ENCODE results near the gene KSR2.

KSR2 gene

DNA sequence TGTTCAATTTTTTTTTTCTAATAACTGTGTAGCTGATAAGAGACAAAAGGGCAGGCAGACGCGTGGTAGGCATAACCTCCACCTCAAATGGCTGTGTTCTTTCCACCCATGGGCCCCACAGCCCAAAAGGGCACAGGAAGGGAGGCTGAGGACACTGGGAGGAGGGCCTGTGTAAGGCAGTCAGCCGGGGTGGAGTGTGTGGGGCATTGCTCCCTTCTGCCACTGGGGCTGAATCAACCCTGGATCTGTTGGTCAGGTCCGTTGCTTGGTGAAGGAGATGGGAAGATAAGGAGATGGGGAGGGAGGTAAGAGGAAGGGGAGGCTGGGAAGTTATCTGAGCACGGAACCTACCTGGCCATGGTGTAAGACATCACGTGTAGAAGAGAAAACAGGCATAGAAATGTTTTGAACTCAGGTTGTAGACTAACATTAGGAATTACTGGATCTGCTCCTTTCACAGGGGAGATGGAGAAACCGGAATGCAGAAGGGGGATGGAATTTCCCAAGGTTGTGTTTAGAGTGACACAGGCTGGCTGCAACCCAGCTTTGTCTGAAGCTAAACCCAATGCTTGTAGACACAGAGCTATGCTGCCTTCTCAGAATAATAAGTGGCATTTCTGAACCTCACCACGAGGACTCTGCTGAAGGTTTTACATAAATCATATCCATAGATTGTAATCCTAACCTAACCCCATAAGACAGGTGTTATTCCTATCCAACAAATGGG lies 468.9 kb downstream of the KSR2 start:
- no peak for DNase-seq (ENCODE audit: low read depth in 2 of 2)

DNA sequence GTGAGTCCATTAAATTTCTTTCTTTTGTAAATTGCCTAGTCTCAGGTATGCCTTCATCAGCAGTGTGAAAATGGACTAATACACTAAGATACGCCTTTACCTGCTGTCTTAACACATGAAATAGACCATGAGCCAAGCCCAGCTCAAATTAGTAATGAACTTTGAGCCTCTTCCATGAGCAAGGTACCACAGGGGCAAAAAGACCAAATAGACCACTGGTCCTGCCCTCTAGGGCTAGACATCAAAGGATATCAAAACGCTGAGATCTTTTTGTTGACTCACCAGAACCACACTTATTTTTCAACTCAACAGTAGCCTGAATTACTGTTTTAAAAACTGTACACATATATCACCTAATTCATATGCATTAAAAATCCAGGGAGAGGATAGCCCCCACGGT lies 469.9 kb downstream of the KSR2 start:
- no peak for DNase-seq (ENCODE audit: low read depth in 2 of 2)

DNA sequence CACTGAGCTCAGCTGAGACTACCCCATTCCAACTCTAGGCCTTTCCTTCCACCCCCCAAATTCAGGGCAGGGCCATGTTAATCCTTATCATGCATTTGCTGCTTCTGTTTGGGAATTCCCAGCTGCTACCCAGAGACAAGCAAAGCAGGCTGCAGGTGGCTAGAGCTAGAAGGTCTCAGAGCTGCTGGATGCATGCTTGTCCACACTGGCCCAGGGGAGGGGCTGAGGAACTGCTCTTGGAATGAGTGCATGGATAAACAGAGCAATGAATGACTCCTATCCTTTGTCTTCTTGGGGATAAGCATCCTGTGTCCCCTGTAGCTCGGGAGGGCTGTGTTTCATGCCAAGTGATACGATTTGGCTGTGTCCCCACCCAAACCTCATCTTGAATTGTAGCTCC lies 470.5 kb downstream of the KSR2 start:
- no peak for DNase-seq (ENCODE audit: low read depth in 2 of 2)

DNA sequence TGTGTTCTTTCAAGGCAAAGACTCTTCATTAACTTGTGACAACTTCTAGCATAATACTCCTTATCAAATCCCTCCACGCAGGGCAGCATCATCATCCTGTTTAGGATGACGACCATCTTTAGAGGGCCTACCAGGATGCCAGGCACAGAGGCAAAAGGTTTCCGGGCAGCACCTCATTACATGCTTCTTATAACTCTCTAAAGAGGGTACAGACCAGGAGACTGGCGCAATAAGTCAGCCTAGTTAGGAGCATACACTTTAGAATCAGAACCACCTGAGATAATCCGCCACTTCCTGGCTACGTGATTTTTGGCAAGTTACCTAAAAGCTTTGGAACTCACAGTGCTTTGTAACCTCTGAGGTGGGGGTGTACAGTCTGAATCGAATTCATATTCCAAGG lies 471.4 kb downstream of the KSR2 start:
- DNase-seq (ENCODE audit: low read depth in 2 of 2) = no peak

DNA sequence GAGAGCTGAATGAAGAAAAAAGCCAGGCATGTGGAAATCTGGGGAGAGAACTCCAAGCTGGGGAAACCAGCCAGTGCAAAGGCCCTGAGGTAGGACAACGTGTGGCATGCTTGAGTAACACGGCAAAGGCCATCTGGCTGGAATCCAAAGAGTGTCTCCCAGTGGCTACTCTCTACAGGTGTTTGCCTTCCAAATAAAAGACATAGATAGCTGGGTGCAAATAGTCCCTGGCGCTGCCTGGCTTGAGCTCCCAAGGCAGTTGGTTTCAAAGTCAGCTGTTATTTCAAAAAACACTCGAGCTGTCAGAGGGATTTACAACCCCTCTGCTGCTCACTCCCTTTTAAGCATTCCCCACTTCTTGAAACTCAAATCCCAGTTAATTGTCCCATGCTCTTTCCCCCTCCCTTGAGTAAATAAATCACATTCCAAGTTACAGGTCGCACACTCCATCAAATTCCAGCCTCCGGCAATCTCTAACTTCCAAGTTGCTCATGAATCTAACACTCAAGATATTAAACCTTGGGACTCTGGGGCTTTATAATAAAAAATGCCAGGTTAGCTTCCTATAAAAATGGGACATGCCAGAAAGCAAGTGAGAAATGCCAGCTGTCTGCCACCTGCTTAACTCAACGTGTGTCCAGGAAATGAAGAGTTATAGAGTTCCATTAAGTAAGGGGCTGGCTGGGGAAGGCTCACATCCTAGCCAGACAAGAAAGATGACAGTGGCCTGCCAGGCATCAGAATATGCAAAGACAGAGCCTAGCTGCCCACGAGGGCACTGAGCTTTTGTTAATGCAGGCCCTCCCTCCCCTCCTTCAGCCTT lies 473.7 kb downstream of the KSR2 start:
- no peak for DNase-seq (ENCODE audit: low read depth in 2 of 2)

DNA sequence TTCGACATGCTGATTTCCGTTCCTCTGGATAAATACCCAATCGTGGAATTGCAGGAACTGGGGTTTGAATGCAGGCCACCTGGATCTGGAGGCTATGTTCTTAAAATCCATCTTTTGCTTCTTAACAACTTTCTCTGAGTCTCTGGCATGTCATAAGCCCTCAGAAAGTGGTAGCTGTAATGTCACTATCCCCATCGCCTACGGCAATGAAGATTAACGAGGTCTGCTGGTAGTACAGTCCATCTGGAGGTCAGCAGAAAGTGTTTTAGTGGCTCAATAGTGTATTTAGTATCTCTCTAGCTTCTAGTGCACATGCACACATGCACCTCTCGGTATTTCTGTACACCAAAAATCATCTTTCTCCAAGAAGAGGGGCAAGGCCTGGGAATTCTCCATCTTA lies 477.1 kb downstream of the KSR2 start:
- DNase-seq (ENCODE audit: low read depth in 2 of 2) = no peak

DNA sequence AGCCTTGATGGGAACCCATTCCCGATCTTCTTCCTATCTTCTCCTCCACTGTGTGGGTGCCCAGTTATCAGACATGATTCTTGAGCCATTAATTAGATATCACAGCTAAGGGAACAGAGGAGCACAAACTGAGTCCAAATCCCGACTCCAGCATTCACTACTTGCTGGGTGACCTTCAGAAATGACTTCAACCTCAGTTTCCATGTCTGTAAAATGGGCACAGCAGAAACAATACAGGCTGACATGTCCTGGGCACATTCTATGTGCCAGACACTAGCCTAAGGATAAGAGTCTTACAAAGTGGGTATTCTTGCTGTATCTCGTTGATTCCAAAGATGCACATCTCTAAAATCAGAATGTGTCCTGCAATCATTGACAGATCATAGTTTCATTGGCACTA lies 478.7 kb downstream of the KSR2 start:
- DNase-seq (ENCODE audit: low read depth in 2 of 2) = no peak

DNA sequence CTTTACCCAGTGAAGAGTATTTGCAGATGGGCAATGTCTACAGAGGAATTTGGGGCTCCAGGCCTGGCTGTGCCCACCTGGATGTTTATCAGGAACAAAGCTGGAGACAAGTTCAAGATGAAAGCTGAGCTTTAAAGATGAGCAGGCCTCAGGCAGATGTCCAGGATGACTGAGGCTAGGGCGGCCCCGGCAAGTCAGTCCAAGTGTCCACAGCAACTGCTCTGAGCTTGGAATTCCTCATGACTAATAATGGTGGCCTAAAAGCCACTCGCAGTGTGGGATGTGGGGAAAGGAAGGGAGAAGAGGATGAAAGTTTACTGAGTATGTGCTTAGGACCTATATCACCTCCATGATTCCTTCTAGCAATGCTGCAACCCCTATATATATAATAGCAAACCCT lies 479.1 kb downstream of the KSR2 start:
- no peak for DNase-seq (ENCODE audit: low read depth in 2 of 2)

DNA sequence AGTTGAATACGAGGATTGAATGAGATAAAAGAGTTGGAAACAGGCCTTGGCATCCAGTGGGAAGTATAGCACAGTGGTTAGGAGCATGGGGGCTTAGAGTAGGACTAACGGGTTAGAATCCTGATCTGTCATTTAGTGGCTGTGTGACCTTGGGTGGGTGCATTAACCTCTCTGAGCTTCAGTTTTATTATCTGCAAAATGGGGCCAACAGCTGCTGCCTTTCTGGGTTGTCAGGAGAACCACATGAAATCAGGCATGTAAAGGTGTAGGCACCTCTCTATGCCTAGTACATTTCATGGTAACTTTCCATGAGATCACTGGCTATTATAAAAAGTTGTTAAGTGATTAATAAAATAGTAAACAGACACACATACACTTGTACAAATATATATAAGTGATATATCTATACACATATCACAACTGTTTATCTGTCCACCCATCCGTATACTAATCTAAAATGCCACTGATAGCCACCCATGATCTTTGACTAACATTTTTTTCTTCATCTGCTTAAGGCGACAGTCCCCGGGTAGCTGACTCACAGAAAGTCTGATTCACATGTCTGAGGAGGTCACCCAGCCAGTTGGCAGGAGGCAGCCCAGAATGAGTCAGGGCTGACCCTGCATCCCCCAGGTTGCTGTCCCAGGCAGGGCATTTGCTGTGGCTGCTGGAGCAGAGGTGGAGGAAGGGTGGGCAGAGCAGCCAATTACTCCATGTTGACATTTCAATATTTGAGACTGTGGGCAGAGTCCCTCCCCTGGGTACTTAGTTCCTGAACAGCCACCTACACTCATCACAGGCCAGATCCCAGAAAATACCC lies 481.7 kb downstream of the KSR2 start:
- DNase-seq (ENCODE audit: low read depth in 2 of 2) = no peak

DNA sequence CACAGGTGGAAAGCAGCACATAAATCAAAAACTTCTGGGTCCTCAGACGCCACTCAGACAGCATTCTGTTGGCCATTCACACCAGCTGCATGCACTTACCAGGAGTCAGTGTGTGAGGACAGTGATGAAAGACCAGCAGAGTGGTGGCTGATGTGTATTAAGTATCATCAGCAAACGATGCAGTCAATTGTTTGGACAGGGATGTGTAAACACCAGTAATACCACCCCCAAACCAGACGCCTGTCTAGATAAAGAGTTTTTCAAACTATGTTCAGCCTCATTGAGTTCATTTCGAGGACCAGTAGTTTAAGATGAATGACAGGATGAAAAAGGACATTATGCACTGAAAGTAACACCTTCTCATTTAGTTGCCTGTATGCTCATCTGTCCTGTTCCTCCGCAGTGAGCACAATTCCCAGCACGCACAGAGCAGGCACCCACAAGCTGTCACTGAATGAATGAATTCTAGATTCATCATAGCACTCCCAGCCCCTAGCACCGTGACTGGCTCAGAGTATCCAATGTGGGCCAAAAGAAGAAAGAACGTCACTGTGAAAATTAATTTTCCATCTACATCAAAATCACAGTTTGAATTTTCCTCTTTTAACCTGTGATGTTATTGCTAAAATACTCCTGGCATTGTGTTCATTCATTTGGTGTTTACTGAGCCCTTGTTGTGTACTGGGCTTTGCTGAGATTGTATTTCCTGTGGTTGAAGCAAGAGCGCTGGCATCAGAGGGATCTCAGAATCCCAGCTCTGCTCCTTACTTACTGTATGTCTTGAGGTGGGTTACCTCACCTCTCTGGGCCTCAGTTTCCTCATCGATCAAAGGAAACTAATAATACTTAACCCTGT lies 482.6 kb downstream of the KSR2 start:
- DNase-seq (ENCODE audit: low read depth in 2 of 2) = no peak

DNA sequence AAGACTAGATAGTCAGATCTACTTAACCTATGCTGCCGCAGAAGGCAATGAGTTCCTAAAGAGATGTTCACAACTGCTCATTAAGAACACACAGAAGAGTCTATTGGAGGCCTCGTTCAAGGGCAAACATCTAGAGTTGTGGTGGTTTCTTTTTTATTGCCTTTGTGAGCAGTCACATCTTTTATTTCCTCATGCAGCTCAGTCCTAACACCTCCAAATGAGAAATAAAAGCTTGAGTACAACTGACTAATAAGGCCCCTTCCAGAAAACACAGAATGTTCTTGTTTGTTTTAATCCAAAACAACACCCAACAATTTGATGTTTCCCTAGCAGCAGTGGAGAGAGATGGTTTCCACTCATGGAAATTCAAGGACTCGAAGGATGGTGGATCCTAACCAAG lies 483.9 kb downstream of the KSR2 start:
- no peak for DNase-seq (ENCODE audit: low read depth in 2 of 2)

DNA sequence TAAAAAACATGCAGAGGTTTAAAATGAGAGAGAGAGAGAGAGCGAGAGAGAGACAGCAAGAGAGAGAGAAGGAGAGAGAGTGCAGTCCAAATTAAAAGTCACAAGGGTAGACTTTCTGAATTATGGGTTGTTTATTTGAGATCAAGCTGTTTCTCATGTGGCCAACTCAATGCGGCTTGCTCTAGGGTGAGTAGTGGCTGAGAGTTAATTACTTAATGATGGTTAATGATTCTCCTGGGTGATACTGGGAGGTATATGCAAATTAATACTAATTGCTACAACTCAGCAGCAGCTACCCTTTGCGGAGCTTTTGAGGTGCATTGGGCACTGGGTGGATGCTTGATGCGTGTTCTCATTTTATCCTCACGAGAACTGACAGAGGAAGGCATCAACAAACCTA lies 485.3 kb downstream of the KSR2 start:
- DNase-seq (ENCODE audit: low read depth in 2 of 2) = no peak

DNA sequence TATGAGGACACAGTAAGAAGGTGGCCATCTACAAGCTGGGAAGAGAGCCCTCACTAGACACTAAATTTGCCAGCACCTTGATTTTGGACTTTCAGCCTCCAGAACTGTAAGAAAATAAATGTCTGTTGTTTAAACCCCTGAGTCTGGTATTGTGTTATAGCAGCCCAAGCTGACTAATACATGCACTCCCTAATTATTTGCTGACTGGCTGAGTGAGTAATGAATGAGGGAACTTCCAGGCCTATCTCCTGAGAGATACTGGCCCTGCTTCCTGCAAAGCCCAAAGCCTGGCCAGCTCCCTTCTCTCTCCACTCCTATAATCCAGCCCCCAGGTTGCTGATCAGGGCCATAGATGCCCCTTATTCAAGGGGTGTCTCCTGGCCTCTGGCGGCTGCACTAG lies 487.3 kb downstream of the KSR2 start:
- DNase-seq (ENCODE audit: low read depth in 2 of 2) = no peak

DNA sequence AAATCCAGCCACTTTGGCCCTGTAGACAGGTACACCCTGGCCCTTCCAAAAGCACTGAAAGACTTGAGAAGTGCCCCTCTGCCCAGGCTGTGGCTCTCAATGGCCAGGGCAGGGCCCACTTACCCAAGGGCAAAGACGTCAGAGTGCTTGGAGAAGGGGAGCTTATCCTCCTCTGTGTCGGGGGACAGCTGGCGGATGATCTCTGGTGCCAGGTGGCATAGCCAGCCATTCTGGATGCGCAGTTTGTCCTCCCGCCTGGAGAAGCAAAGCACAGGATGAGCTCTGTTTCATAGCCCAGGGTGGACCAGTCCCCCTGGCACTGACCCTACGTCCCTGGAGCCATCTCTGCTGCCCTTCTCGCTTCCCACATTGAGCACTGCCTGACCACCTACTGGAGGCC lies 492.4 kb downstream of the KSR2 start:
- no peak for DNase-seq (ENCODE audit: low read depth in 2 of 2)

DNA sequence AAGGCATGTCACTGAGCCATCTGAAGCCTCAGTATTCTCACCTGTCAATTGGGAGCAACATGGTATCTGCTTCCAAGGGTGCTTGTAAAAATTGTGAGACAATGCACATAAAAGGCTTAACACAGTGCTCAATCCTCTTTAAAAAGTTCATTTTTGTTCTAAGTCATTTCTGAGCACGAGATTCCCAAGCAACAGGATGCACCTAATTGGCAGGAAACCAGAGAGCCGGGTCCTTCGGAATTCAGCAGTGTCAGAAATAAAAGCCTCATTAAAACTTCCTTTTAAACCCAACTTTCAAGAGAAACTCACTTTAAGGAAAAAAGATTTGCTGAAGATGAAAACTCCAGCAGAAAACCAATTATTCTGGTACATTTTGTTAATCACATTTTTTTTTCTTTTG lies 494.9 kb downstream of the KSR2 start:
- no peak for DNase-seq (ENCODE audit: low read depth in 2 of 2)

DNA sequence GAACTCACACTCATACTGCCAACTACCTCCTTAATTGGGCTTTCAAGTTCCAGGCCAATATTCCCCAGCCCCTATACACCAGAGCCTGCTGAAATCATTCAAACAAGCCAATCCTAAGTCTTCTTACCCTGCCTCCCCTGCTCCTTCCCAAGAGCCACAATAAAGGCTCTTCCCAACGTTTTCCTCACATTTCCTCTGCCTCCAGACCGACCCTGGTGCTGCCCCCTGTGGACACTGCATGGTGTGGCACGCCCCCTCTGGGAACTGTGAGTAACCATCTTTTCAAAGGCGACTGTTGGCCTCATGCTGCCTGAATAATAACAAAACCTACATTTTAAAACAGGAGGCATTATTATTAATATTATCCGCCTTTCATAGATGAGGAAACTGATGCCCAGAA lies 495.8 kb downstream of the KSR2 start:
- DNase-seq (ENCODE audit: low read depth in 2 of 2) = no peak

DNA sequence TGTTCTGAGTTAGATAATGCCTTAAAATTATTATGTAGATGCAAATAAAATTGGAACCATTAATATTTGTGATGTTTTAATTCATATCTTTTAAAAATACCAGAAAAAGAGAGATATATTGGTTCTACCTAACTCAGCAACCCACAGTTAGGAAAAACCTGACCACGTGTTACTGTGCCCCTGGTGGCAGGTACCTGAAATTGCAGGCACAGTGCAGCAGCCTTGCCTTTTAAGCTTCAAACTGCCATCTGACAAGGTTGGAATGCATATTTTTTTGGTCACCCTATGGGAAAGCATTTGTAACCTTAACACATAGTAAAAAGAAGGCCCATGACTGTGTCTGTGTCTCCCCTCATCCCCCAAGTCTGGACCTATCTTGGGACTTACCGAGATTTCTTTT lies 498.0 kb downstream of the KSR2 start:
- DNase-seq (ENCODE audit: low read depth in 2 of 2) = no peak

DNA sequence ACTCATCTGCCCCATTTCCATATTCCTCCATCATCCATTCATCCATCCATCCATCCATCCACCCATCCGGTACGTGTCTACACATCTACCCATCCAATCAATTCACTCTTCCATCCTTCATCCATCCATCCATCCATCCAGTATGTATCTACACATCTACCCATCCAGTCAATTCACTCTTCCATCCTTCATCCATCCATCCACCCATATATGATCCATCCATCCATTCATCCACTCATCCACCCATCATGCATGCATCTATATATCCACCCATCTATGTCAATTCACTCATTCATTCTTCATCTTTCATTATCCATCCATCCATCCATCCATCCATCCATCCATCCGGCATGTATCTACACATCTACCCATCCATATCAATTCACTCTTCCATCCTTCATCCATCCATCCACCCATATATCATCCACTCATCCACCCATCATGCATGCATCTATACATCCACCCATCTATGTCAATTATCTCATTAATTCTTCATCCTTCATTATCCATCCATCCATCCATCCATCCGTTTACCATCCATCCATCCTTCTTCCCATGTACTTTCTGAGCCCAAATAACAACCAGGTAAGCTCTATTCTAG lies 498.8 kb downstream of the KSR2 start:
- no peak for DNase-seq (ENCODE audit: low read depth in 2 of 2)

DNA sequence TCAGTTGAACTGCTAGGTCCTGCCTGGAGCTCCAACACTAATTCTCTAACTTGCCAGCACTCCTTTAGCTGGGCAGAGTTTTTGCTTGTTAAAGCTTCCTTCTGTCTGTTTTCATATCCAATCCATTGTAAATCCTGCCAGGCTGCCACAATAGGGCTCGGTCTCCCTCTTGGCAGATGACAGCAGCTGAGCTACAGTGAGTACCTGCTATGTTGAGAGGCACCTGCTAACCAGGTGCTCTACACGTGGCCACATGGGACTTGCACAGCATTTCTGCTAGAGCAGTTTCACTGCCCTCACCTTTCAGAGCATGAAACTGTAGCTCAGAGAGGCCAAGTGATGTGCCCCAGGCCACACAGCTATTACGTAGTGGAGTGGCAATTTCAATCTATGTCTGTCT lies 500.8 kb downstream of the KSR2 start:
- no peak for DNase-seq (ENCODE audit: low read depth in 2 of 2)

DNA sequence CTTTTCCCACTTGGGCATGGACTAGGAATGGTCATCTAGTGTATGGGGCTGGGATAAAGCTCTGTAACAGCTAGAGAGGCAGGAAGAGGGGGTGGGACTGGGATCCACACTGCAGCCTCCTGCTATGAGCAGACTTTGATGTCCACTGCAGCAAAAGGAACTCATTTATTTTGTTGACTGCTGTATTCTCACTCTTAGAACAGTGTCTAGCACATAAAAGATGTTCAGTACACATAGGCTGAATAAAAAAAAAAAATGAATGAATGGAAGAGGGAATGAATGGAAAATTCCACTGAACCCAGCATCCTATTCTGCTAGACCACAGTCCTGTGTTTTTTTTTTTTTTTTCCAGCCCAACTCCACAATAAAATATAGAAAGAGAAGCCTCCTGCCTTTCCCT lies 501.2 kb downstream of the KSR2 start:
- no peak for DNase-seq (ENCODE audit: low read depth in 2 of 2)

DNA sequence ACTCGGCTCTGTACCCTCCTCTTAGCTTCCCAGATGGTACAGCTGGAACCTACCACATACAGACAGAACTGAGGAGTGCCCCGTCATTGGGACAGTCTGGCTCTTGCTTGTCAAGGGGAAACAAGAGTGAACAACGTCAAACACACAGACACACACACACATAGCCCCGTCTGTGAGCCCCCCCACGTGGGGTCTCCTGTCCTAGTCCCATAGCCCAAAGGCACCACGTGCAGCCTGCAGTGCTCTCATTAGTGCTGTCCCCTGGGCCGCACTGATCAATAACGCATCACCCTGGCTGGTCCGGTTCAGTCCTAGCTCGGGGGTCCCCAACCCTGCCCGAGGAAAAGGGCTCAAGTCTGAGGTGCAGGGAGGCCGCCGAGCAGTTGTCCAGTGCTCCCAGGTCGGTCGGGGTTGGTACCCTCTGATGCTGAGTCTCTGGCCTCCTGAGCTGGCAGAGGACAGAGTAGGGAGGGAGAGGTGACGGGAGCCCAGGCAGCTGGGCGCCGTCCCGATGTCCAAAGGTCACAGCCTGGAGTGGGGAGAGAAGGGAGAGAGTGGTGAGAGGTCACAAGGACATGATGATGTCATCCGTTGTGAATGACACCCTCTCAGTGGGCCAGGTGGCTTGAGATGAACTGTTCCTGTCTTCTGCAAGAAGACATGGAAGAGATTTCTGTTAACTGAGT lies 502.0 kb downstream of the KSR2 start:
- no peak for DNase-seq (ENCODE audit: low read depth in 2 of 2)

Measured in stimulated activated CD8-positive, alpha-beta memory T cell treated with anti-CD3 and anti-CD28 coated beads, Interleukin-15, amount 100 ng/mL, for 48 hours (primary cell).